Gastrocnemius medialis (tissue), 4 donors: ENCODE results near the gene VAC14.

Experiments
- POLR2A ChIP-seq, 2 donors: fragments of 450-650 bp; IDR thresholded peaks; one replicate each; pipeline ENCODE4 v1.6.1; 2017; ENCODE audit warnings: antibody characterized with exemption in 2 of 2, mild to moderate bottlenecking in 2 of 2, moderate library complexity in 2 of 2
- TF ChIP-seq, protein P1 (sequence below), 5 experiments: fragments of 450-650 bp in 3 of 5; fragments of 200-600 bp in 2 of 5; sonication (generic) in 2 of 5; IDR thresholded peaks in 4 of 5; conservative IDR thresholded peaks in 1 of 5; 1 replicate in 4 of 5; 2 replicates in 1 of 5; pipeline ENCODE4 v1.5.1; 2016 to 2019; ENCODE audit warnings: antibody characterized with exemption in 5 of 5, mild to moderate bottlenecking in 3 of 5, moderate library complexity in 3 of 5

DNA sequence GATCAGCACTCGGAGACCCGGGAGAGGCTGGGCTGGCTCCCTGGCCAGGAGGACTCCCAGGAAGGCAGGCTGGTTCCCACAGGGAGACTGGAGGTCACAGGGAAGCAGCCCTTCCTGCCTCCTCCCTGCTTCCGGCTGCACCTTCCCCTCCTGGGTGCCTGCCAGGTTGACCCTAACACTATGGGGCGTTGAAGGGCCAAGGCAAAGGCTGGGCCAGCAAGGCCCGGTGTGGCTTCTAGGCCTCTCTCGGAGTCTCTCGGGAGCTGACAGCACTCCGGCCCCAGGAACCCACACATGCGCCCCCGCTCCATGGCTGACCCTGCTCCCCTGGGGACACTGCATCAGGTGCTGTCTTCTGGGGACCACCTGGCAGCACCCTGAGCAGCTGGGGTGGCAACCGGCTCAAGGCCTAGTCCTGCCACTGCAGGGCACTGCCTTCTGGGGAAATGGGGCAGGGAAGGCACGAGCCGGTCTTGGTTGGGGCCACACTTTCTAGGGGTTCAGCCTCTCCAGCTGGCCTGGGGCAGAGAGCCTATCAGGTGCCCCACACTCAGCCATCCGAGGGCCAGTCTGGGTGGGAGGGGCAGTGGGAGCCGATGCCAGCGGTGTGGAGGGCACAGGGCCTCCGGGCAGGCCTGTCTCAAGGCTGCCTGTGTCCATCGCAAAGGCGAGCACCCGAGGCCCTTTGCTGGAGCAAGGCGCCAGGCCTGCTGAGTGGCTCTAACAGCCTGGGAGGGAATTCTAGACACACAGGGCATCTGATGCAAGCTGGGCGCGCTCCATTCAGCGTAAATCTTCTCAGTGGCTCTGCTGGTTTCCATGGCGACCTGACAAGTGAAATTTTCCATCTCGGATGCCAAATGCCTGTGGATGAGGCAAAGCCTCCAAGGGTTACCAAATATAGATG, 109.5 kb downstream of the VAC14 start:
- TF ChIP-seq, protein P1, sequence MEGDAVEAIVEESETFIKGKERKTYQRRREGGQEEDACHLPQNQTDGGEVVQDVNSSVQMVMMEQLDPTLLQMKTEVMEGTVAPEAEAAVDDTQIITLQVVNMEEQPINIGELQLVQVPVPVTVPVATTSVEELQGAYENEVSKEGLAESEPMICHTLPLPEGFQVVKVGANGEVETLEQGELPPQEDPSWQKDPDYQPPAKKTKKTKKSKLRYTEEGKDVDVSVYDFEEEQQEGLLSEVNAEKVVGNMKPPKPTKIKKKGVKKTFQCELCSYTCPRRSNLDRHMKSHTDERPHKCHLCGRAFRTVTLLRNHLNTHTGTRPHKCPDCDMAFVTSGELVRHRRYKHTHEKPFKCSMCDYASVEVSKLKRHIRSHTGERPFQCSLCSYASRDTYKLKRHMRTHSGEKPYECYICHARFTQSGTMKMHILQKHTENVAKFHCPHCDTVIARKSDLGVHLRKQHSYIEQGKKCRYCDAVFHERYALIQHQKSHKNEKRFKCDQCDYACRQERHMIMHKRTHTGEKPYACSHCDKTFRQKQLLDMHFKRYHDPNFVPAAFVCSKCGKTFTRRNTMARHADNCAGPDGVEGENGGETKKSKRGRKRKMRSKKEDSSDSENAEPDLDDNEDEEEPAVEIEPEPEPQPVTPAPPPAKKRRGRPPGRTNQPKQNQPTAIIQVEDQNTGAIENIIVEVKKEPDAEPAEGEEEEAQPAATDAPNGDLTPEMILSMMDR (IDR thresholded peaks at IDR 0.05 in 4 of 5, conservative IDR thresholded peaks at IDR 0.05 in 1 of 5): no peak
- peak in 1 of 2 donors; percentile 46 for TF ChIP-seq POLR2A (IDR thresholded peaks at IDR 0.05)
